Heart right ventricle (tissue), 16 donors: ENCODE data around the gene ROBO3. TPM values are rescaled to one million over a fixed set of nuclear protein-coding genes. Genes with fewer than 3 reads are reported as not detected.

Experiments used
- ATAC-seq, 8 donors: fragments of 200-7000 bp; cut with Tn5 transposase; one replicate each; pipeline ENCODE4 v1.9.1; 2020; ENCODE audit warnings: mild to moderate bottlenecking in 8 of 8, moderate library complexity in 8 of 8, moderate number of reproducible peaks in 1 of 8
- DNase-seq, 2 donors: peaks; one replicate each; pipeline ENCODE4 v3.0.0-alpha.2; 2020
- H3K27ac ChIP-seq, 10 donors: fragments of 200-600 bp; sonication (generic) in 2 of 10; one replicate each; pipeline versions ENCODE4 v1.5.0 to v1.8.0; 2020 to 2022; ENCODE audit warnings: mild to moderate bottlenecking in 3 of 10
- H3K27me3 ChIP-seq, 7 donors: fragments of 200-600 bp; one replicate each; pipeline ENCODE4 v1.8.0; 2021 to 2022; ENCODE audit warnings: mild to moderate bottlenecking in 2 of 7
- H3K36me3 ChIP-seq, 9 donors: fragments of 200-600 bp; sonication (generic) in 1 of 9; one replicate each; pipeline versions ENCODE4 v1.5.0 to v1.8.0; 2020 to 2022; ENCODE audit warnings: mild to moderate bottlenecking in 2 of 9
- H3K4me1 ChIP-seq, 9 donors: fragments of 200-600 bp; sonication (generic) in 1 of 9; one replicate each; pipeline versions ENCODE4 v1.5.0 to v1.8.0; 2020 to 2022; ENCODE audit warnings: mild to moderate bottlenecking in 4 of 9
- H3K4me3 ChIP-seq, 10 donors: fragments of 200-600 bp; sonication (generic) in 2 of 10; one replicate each; pipeline versions ENCODE4 v1.5.0 to v1.8.0; 2020 to 2022; ENCODE audit warnings: mild to moderate bottlenecking in 7 of 10, moderate library complexity in 2 of 10
- H3K9me3 ChIP-seq, 11 donors: fragments of 200-600 bp in 10 of 11; sonication (generic) in 2 of 11; one replicate each; pipeline versions ENCODE4 v1.5.0 to v1.8.0; 2013 to 2022; ENCODE audit warnings: mild to moderate bottlenecking in 2 of 11, control low read depth in 1 of 11, moderate library complexity in 1 of 11
- WGBS, 2 donors: extraction: QIAGEN DNeasy Blood & Tissue Kit; methylation state at CpG; one replicate each; pipeline ENCODE4 v1.1.7; 2013; ENCODE audit warnings: inconsistent platforms in 1 of 2; 5-methylcytosine and 5-hydroxymethylcytosine counted together
- intact Hi-C, 10 donors: fragments of 100-400 bp; cut with DNase I; formaldehyde crosslinking; loops; one replicate each; pipeline versions ENCODE4 v1.11.1 to v1.14.2; 2022
- polyA plus RNA-seq, 2 donors: library from polyadenylated mRNA; stranded (reverse); fragments of 200-250 nt; gene quantifications; one replicate each; pipeline ENCODE4 v1.2.3, GENCODE V29; 2013
- total RNA-seq, 10 donors: library from RNA; stranded (reverse); fragmentation: NEBNext Ultra II Directional in 3 of 10; extraction: Animal tissue kit (Norgen Biotek cat#: 25700) in 3 of 10; gene quantifications; one replicate each; pipeline versions ENCODE4 v1.2.1 to v1.2.4, GENCODE V29; 2021 to 2023
- TF ChIP-seq, protein P1 (sequence below), 9 donors: fragments of 200-600 bp; sonication (generic) in 2 of 9; IDR thresholded peaks; one replicate each; pipeline versions ENCODE4 v1.5.0 to v1.8.0; 2021 to 2022; ENCODE audit warnings: antibody characterized with exemption in 9 of 9, mild to moderate bottlenecking in 5 of 9, moderate library complexity in 1 of 9
- donor health status: Arrhythmogenic right ventricular cardiomyopathy.
- donor health status: ischemic (EF 13 %, LVEDD 7.1; RV severe dilation, severe dysfunction).
- donor health status: healthy with polysubstance abuse.
- donor health status: DM: no; HTN: yes; CAD: no.
- donor health status: DM: no; HTN: no; CAD: no.
- donor health status: ischemic (EF 25% LVEDD 6.9; RV normal size, moderate dysfunction).
- donor health status: ischemic (EF 25% LVEDD 5.7; RV mildly dilated, moderate dysfunction).
- donor health status: healthy.
- donor health status: DM: yes; HTN: yes; CAD: no.
- donor health status: Ischemic cardiomyopathy.
- donor health status: ischemic (EF 35%, LVEDD 5.7; RV mildly dilated, moderate dysfunction).
- donor health status: nonischemic (EF 11% LVEDD 7.7; RV severe dilation, severe dysfunction).
- donor health status: DM: yes; HTN: yes; CAD: no.
- donor health status: PGD.
- donor health status: ischemic (EF 29% LVEDD 5.4; RV normal size, mild dysfunction).
- donor health status: nonischemic (EF 23%, LVEDD 6.1; RV moderate dilation, normal function).

Gene ROBO3
- total and polyA plus RNA-seq, 12 donors = 1.5 to 19.8 (median 4.1) TPM

DNA sequence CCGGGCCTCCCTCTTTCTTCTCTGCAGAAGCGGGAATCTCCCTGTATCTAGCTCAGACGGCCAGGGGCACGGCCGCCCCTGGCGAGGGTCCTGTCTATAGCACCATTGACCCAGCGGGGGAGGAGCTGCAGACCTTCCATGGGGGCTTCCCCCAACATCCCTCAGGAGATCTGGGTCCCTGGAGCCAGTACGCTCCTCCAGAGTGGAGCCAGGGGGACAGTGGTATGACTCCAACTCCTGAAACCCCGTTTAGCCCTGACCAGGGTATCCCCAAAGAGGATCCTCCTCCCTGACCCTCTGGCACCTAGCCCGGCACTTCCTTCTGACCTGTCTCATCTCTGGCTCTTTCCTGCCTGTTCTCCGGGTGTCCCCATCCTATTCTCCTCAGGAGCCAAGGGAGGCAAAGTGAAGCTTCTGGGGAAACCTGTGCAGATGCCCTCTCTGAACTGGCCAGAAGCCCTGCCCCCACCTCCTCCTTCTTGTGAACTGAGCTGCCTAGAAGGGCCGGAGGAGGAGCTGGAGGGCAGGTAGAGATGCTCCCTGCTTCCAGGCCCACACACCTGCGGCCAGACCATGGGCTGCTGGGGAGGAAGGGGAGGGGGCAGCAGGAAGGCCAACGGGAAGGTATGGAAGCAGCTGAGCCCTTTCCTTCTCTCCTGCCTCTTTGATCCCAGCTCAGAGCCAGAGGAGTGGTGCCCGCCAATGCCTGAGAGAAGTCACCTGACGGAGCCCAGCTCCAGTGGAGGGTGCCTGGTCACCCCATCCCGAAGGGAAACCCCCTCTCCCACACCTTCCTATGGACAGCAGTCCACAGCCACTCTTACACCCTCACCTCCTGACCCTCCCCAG, 12.9 kb downstream of the ROBO3 start:
- ATAC-seq (no peak), DNase-seq (no peak)
- peaks cover 3 to 61% (median 29%) of the 10 kb centered on the region in 9 donors for H3K4me1 ChIP-seq

DNA sequence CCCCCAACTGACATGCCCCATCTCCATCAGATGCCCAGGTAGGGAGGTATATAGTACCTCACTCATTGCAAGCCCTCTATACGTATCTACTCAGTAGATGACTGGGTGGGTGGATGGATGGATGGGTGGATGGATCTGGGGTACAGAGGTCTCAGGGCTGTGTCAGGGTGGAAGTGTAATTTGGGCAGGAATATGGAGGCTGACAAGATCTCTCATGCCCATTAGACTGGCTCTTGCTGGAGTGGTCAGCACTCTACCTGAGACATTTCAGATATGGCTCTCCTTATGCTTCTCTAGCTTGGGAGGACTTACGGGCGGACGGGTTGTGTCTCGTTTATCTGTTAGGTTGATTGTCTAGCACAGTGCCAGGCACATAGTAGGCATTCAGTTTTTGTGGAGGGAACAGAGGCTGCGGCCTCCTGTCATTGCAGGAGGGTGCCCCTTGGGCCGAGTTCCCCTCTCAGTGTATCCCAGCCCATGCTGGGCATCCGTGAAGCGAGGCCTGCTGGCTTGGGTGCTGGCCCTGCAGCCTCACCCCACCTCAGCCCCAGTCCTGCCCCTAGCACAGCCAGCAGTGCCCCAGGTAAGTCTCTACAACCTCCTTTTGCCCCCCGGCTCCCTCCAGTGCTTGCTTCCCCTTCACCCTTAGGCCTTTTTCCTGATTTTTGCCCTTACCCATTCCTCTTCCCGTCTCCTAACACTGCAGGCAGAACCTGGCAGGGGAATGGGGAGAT, 13.7 kb downstream of the ROBO3 start:
- intact Hi-C loops = loop anchor here in 3 of 10 donors (5.0 to 10.0 kb wide), 3 partner anchors 38 to 73 kb away; partner anchors contain the start of genes CCDC15 (in 2 of the 3) and HEPN1 (in 1 of the 3)
- ATAC-seq (no peak), DNase-seq (no peak)
- Histone ChIP-seq H3K4me1 (peaks cover 3 to 64% (median 29%) of the 10 kb centered on the region in 9 donors), H3K9me3 (no peaks in the 10 kb centered on the region), H3K27me3 (peaks cover 0 to 41% (median 17%) of the 10 kb centered on the region in 7 donors), H3K4me3 (no peak overlapping the region), H3K36me3 (peaks cover 0 to 4% (median 0%) of the 10 kb centered on the region in 9 donors), H3K27ac (peak overlapping the region in 1 of 10 donors; percentile 56)
- 88 to 89% methylated on average over 11 of the region's 11 CpGs for WGBS, 2 donors
- TF ChIP-seq, protein P1, sequence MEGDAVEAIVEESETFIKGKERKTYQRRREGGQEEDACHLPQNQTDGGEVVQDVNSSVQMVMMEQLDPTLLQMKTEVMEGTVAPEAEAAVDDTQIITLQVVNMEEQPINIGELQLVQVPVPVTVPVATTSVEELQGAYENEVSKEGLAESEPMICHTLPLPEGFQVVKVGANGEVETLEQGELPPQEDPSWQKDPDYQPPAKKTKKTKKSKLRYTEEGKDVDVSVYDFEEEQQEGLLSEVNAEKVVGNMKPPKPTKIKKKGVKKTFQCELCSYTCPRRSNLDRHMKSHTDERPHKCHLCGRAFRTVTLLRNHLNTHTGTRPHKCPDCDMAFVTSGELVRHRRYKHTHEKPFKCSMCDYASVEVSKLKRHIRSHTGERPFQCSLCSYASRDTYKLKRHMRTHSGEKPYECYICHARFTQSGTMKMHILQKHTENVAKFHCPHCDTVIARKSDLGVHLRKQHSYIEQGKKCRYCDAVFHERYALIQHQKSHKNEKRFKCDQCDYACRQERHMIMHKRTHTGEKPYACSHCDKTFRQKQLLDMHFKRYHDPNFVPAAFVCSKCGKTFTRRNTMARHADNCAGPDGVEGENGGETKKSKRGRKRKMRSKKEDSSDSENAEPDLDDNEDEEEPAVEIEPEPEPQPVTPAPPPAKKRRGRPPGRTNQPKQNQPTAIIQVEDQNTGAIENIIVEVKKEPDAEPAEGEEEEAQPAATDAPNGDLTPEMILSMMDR (IDR thresholded peaks at IDR 0.05) = no peak

More for the DNA sequence above, 12.9 kb downstream of the ROBO3 start:
- no peaks in the 10 kb centered on the region for H3K9me3 ChIP-seq
- H3K27ac ChIP-seq = peak overlapping the region in 4 of 10 donors; percentile 90 to 96 (median 94)
- 57 to 64% methylated on average over 16 to 17 of the region's 17 CpGs for WGBS, 2 donors
- peak overlapping the region in 6 of 10 donors; percentile 36 to 72 (median 66) for H3K4me3 ChIP-seq
- H3K27me3 ChIP-seq = peaks cover 0 to 48% (median 25%) of the 10 kb centered on the region in 7 donors
- no peaks in the 10 kb centered on the region for H3K36me3 ChIP-seq
- TF ChIP-seq, protein P1 (IDR thresholded peaks at IDR 0.05) = no peak
- intact Hi-C loops = loop anchor here in 4 of 10 donors (2.0 to 10.0 kb wide), 5 partner anchors 21 to 74 kb away; partner anchors contain the start of genes CCDC15 (in 2 of the 4) and HEPN1 (in 1 of the 4)

DNA sequence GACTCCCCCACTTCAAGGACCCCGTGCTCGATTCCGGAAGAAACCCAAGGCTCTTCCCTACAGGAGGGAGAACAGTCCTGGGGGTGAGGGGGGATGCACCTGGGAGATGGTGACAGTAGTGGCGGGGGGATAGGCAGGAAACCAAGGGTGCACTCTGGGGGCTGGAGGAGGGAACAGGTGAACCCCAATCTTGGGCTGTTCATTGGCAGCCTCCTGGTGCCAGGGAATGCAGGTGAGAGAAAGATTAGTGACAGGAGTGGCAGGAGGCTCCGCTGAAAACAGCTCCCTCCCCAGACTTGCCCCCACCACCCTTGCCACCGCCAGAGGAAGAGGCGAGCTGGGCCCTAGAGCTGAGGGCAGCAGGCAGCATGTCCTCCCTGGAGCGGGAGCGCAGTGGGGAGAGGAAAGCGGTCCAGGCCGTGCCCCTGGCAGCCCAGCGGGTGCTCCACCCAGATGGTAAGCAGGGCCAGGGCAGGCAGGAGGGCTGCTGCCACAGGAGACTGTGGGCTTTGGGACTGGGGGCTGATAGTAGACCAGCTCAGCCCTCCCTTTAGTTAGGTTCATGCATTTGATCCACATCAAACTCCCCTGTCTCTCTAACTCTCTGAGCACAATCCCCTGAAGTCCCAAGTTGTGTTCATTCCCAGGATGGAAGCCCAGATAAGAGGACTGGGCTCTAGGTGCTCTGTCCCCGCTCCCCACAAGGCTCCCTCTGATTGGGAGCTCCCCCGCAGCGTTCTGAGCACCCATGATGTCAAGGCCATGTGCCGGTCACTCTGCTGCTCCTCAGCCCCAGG, 14.5 kb downstream of the ROBO3 start:
- Histone ChIP-seq H3K36me3 (peaks cover 0 to 12% (median 0%) of the 10 kb centered on the region in 9 donors), H3K27me3 (peaks cover 0 to 33% (median 9%) of the 10 kb centered on the region in 7 donors), H3K4me3 (no peak overlapping the region), H3K4me1 (peaks cover 3 to 72% (median 29%) of the 10 kb centered on the region in 9 donors), H3K9me3 (no peaks in the 10 kb centered on the region), H3K27ac (peak overlapping the region in 4 of 10 donors; percentile 13 to 56 (median 16))
- TF ChIP-seq, protein P1 (IDR thresholded peaks at IDR 0.05) = no peak
- DNase-seq (no peak), ATAC-seq (no peak)
- intact Hi-C loops = loop anchor here in 3 of 10 donors (5.0 to 10.0 kb wide), 3 partner anchors 38 to 73 kb away; partner anchors contain the start of genes CCDC15 (in 2 of the 3) and HEPN1 (in 1 of the 3)
- WGBS, 2 donors = 77 to 84% methylated on average over 16 of the region's 16 CpGs
